Mesendoderm (in vitro differentiated cells): Measurements from ENCODE around the gene CA11. TPM values are rescaled to one million over a fixed set of nuclear protein-coding genes. Genes with fewer than 3 reads are reported as not detected.
"Not testable (repeated sequence)": the region's sequence is repeated elsewhere in the genome, so short reads cannot be mapped to it uniquely, and the experiment has no call there.

ENCODE experiments used
- DNase-seq: peaks from one replicate; pipeline ENCODE4 v3.0.0; 2013
- H2AK5ac ChIP-seq: 2 replicates; pipeline ENCODE4 v1.6.1; 2013; ENCODE audit warnings: low read length, inconsistent platforms
- H2BK120ac ChIP-seq: 2 replicates; pipeline ENCODE4 v1.6.1; 2013; ENCODE audit warnings: low read depth, mild to moderate bottlenecking, low read length, moderate library complexity, mixed read lengths
- H2BK15ac ChIP-seq: replicated peaks from 2 replicates; pipeline ENCODE4 v1.6.1; 2013; ENCODE audit warnings: low read depth, mild to moderate bottlenecking, moderate library complexity
- H2BK5ac ChIP-seq: 2 replicates; pipeline ENCODE4 v1.6.1; 2013; ENCODE audit warnings: low read length, inconsistent platforms
- H3K18ac ChIP-seq: 2 replicates; pipeline ENCODE4 v1.6.1; 2013; ENCODE audit warnings: mild to moderate bottlenecking, low read length, mixed read lengths
- H3K23ac ChIP-seq: one replicate; pipeline ENCODE4 v1.6.1; 2013; ENCODE audit warnings: low read length
- H3K27ac ChIP-seq: 2 replicates; pipeline ENCODE4 v1.5.1; 2013; ENCODE audit warnings: low read depth, mild to moderate bottlenecking, inconsistent platforms, low read length, moderate library complexity
- H3K27me3 ChIP-seq: 2 replicates; pipeline ENCODE4 v1.6.1; 2013; ENCODE audit warnings: low read length, control low read depth, mild to moderate bottlenecking, inconsistent platforms; ENCODE audit not compliant: insufficient read depth, poor library complexity
- H3K36me3 ChIP-seq: 2 replicates; pipeline ENCODE4 v1.6.1; 2013; ENCODE audit warnings: low read length, inconsistent platforms; ENCODE audit not compliant: control insufficient read depth, insufficient read depth
- H3K4ac ChIP-seq: one replicate; pipeline ENCODE4 v1.6.1; 2013; ENCODE audit warnings: low read depth, mild to moderate bottlenecking, low read length, moderate library complexity
- H3K4me1 ChIP-seq: 2 replicates; pipeline ENCODE4 v1.6.1; 2013; ENCODE audit warnings: low read depth, low read length, inconsistent platforms; ENCODE audit not compliant: control insufficient read depth
- H3K4me2 ChIP-seq: 2 replicates; pipeline ENCODE4 v1.6.1; 2013; ENCODE audit warnings: low read length
- H3K4me3 ChIP-seq: 2 replicates; pipeline ENCODE4 v1.5.1; 2013; ENCODE audit warnings: mild to moderate bottlenecking, low read length
- H3K56ac ChIP-seq: one replicate; pipeline ENCODE4 v1.6.1; 2013; ENCODE audit warnings: low read length
- H3K79me1 ChIP-seq: 2 replicates; pipeline ENCODE4 v1.6.1; 2013; ENCODE audit warnings: low read length, inconsistent platforms
- H3K79me2 ChIP-seq: 2 replicates; pipeline ENCODE4 v1.6.1; 2013; ENCODE audit warnings: mild to moderate bottlenecking, low read length; ENCODE audit not compliant: control insufficient read depth, insufficient read depth
- H3K9ac ChIP-seq: 2 replicates; pipeline ENCODE4 v1.6.1; 2013; ENCODE audit warnings: low read length, inconsistent platforms
- H4K5ac ChIP-seq: one replicate; pipeline ENCODE4 v1.6.1; 2013; ENCODE audit warnings: low read length
- H4K8ac ChIP-seq: one replicate; pipeline ENCODE4 v1.6.1; 2013; ENCODE audit warnings: low read depth, mild to moderate bottlenecking, control low read depth, low read length, moderate library complexity
- WGBS: extraction: QIAGEN DNeasy Blood & Tissue Kit; methylation state at CpG from one replicate; pipeline ENCODE4 v1.1.7; 2013; ENCODE audit warnings: low lambda C conversion rate, missing lambda C conversion rate; ENCODE audit not compliant: insufficient coverage; ENCODE audit errors: extremely low coverage; 5-methylcytosine and 5-hydroxymethylcytosine counted together
- polyA plus RNA-seq, 2 experiments: library from polyadenylated mRNA; stranded (reverse); fragments of 200-250 nt; gene quantifications; one replicate each; pipeline ENCODE4 v1.2.3, GENCODE V29; 2013

Gene CA11
- polyA plus RNA-seq (2013, experiment 1 of 2), result 29.3 TPM
- polyA plus RNA-seq (2013, experiment 2 of 2), result 31.9 TPM

- Histone ChIP-seq H2BK15ac (no peak within 1 kb of the TSS), H3K18ac (peak within 1 kb of the TSS; percentile 78), H3K4me1 (no peaks in the 10 kb centered on the region), H3K79me1 (no peaks in the 10 kb centered on the region), H2BK120ac (peak within 1 kb of the TSS; percentile 2), H3K4ac (no peak within 1 kb of the TSS), H3K79me2 (no peaks in the 10 kb centered on the region), H4K5ac (no peak within 1 kb of the TSS), H3K27ac (peak within 1 kb of the TSS; percentile 55), H3K27me3 (no peaks in the 10 kb centered on the region), H3K4me2 (peak within 1 kb of the TSS; percentile 96), H2AK5ac (no peak within 1 kb of the TSS), H3K36me3 (no peaks in the 10 kb centered on the region), H4K8ac (no peak within 1 kb of the TSS), H2BK5ac (peak within 1 kb of the TSS; percentile 74), H3K56ac (peak within 1 kb of the TSS; percentile 79), H3K4me3 (peak within 1 kb of the TSS; percentile 63), H3K9ac (peak within 1 kb of the TSS; percentile 69), H3K23ac (no peak within 1 kb of the TSS)
- DNase-seq, result peak; percentile 93
- WGBS, result no CpG with 5 or more reads among the region's 33 CpGs
Measured at GRCh38 chr19:48646001-48646721, at the start of gene CA11. Gene CA11, minus strand, starts transcription at chr19:48646187. Its CDS starts 555 bp downstream, at chr19:48645632.

GRCh38 chr19:48693629-48694028, 47.6 kb upstream of the CA11 start:
- not testable (repeated sequence) for H3K4me3 ChIP-seq

GRCh38 chr19:48689449-48689848, 43.5 kb upstream of the CA11 start:
- WGBS, result no CpG with 5 or more reads among the region's 7 CpGs
- no peak overlapping the region for H3K4me3 ChIP-seq
- no peak overlapping the region for H2BK5ac ChIP-seq
- no peak overlapping the region for H3K27ac ChIP-seq
- no peak overlapping the region for H2BK15ac ChIP-seq
- no peak overlapping the region for H3K18ac ChIP-seq
- H3K4me2 ChIP-seq, result no peak overlapping the region
- H2BK120ac ChIP-seq, result no peak overlapping the region
- H3K56ac ChIP-seq, result no peak overlapping the region
- no peak overlapping the region for H4K8ac ChIP-seq
- no peaks in the 10 kb centered on the region for H3K4me1 ChIP-seq
- H3K36me3 ChIP-seq, result no peaks in the 10 kb centered on the region
- H3K9ac ChIP-seq, result no peak overlapping the region
- H3K79me1 ChIP-seq, result no peaks in the 10 kb centered on the region
- no peak for DNase-seq
- no peak overlapping the region for H4K5ac ChIP-seq
- no peaks in the 10 kb centered on the region for H3K27me3 ChIP-seq
- H3K79me2 ChIP-seq, result no peaks in the 10 kb centered on the region
- no peak overlapping the region for H3K4ac ChIP-seq
- H2AK5ac ChIP-seq, result no peak overlapping the region
- H3K23ac ChIP-seq, result no peak overlapping the region

More at GRCh38 chr19:48693629-48694028, 47.6 kb upstream of the CA11 start:
- not testable (repeated sequence) for H3K9ac ChIP-seq, H3K27me3 ChIP-seq, H3K79me2 ChIP-seq, H2AK5ac ChIP-seq, H3K4me2 ChIP-seq, H2BK15ac ChIP-seq, DNase-seq, H3K27ac ChIP-seq, H3K18ac ChIP-seq, H4K8ac ChIP-seq, H4K5ac ChIP-seq, H3K23ac ChIP-seq, H2BK120ac ChIP-seq, H3K4ac ChIP-seq, H3K4me1 ChIP-seq, H3K56ac ChIP-seq, H3K79me1 ChIP-seq, H2BK5ac ChIP-seq, H3K36me3 ChIP-seq
- WGBS, result no CpG with 5 or more reads among the region's 9 CpGs

GRCh38 chr19:48687776-48688175, 41.8 kb upstream of the CA11 start:
- no peaks in the 10 kb centered on the region for H3K79me2 ChIP-seq
- H3K18ac ChIP-seq, result no peak overlapping the region
- H3K36me3 ChIP-seq, result no peaks in the 10 kb centered on the region
- no peak overlapping the region for H3K23ac ChIP-seq
- WGBS, result no CpG with 5 or more reads among the region's 3 CpGs
- H3K79me1 ChIP-seq, result no peaks in the 10 kb centered on the region
- no peak overlapping the region for H4K5ac ChIP-seq
- no peak overlapping the region for H2BK15ac ChIP-seq
- H2BK5ac ChIP-seq, result no peak overlapping the region
- no peak overlapping the region for H3K4ac ChIP-seq
- no peak overlapping the region for H2BK120ac ChIP-seq
- no peak overlapping the region for H3K9ac ChIP-seq
- H4K8ac ChIP-seq, result no peak overlapping the region
- no peak overlapping the region for H3K27ac ChIP-seq
- H3K27me3 ChIP-seq, result no peaks in the 10 kb centered on the region
- H3K4me2 ChIP-seq, result no peak overlapping the region
- no peak overlapping the region for H3K56ac ChIP-seq
- no peak overlapping the region for H3K4me3 ChIP-seq
- H2AK5ac ChIP-seq, result no peak overlapping the region
- no peaks in the 10 kb centered on the region for H3K4me1 ChIP-seq
- DNase-seq, result no peak

GRCh38 chr19:48686637-48687036, 40.6 kb upstream of the CA11 start:
- H3K4me3 ChIP-seq, H3K4me1 ChIP-seq, H4K5ac ChIP-seq, H3K27me3 ChIP-seq, DNase-seq, H2AK5ac ChIP-seq, H2BK120ac ChIP-seq, H3K18ac ChIP-seq, H2BK5ac ChIP-seq, H4K8ac ChIP-seq, H3K79me2 ChIP-seq, H3K4ac ChIP-seq, H3K4me2 ChIP-seq, H3K9ac ChIP-seq, H3K79me1 ChIP-seq, H3K23ac ChIP-seq, H3K27ac ChIP-seq, H3K56ac ChIP-seq, H3K36me3 ChIP-seq, H2BK15ac ChIP-seq: not testable (repeated sequence)
- WGBS, result no CpG with 5 or more reads among the region's 7 CpGs

- Histone ChIP-seq H2AK5ac (no peak overlapping the region), H3K18ac (no peak overlapping the region), H3K56ac (no peak overlapping the region), H3K4me3 (no peak overlapping the region), H3K4me2 (no peak overlapping the region), H4K5ac (no peak overlapping the region), H3K4me1 (no peaks in the 10 kb centered on the region), H3K27ac (no peak overlapping the region), H3K36me3 (no peaks in the 10 kb centered on the region), H4K8ac (no peak overlapping the region), H2BK120ac (no peak overlapping the region), H2BK15ac (no peak overlapping the region), H3K9ac (no peak overlapping the region), H2BK5ac (no peak overlapping the region), H3K23ac (no peak overlapping the region), H3K27me3 (no peaks in the 10 kb centered on the region), H3K4ac (no peak overlapping the region), H3K79me2 (no peaks in the 10 kb centered on the region), H3K79me1 (no peaks in the 10 kb centered on the region)
- no CpG with 5 or more reads among the region's 3 CpGs for WGBS
- no peak for DNase-seq
Measured at GRCh38 chr19:48686088-48686487, 40.1 kb upstream of the CA11 start.
